Measurements from ENCODE around the gene RBM38.

Gene RBM38

GRCh38 chr20:57409316-57409671, 18.1 kb downstream of the RBM38 start:
- DNase-seq (ENCODE audit: low spot score): no peak
- no peak for TF ChIP-seq CTCF (IDR thresholded peaks at IDR 0.05; ENCODE audit: extremely low read depth, missing control alignments)

DNA sequence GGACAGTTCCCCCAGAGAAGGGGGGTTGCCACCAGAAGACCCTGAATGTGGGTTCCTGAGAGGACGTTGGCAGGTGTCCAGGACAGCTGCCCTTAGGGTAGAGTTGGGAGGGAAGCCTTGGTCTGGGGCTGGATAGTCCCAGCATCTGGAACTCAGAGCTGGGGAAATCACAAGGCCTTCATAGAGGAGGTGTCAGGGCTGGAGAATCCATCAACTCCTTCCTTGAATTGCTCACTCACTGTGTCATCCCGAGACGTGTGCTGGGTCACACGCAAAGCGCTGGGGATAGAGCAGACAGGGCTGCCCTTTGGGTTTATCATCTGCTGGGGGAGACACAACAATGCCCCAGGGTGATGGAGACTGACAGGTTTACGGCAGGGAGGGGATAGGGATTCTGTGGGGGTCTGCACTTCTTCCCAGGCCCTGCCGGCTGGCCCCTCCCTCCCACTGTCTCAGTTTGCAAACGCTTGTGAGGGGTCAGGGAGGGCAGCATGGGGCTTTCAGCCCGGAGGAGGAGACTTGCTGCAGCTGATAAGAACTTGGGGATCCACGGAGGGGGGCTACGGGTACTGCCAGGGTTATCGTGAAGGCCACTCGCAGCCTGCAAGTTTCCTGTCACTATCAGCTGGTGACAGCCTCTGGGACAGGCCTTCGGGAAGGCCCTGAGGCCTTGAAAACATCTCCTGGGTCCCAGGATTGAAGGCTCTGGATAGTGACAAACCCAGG, 18.6 kb downstream of the RBM38 start:
- TF ChIP-seq CTCF (IDR thresholded peaks at IDR 0.05; ENCODE audit: extremely low read depth, missing control alignments): no peak
- no peak for DNase-seq (ENCODE audit: low spot score)

DNA sequence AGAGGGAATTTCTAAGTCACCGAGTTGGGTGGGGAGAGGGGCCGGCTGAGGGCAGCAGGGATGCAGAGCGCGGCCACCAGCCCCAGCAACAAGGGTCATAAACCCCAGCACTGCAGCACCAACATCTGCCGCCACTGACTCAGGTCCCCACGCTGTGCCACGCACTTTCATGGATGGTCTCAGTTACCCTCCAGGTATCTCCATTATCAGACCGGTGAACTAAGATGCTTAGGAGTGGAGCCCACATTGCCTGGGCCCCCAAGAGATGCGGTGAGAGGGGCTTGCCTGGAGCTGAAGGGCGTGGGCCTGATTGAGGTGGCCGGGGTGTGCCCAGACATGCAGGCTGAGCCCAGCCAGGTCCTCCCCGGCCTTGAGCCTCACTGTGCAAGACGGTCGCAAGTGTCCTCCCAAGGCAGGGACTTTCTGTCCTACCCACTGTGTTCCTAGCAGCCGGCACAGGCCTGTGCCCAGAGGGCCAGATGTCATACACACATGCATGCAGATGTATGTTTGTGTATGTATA, 19.3 kb downstream of the RBM38 start:
- no peak for TF ChIP-seq CTCF (IDR thresholded peaks at IDR 0.05; ENCODE audit: extremely low read depth, missing control alignments)
- no peak for DNase-seq (ENCODE audit: low spot score)

DNA sequence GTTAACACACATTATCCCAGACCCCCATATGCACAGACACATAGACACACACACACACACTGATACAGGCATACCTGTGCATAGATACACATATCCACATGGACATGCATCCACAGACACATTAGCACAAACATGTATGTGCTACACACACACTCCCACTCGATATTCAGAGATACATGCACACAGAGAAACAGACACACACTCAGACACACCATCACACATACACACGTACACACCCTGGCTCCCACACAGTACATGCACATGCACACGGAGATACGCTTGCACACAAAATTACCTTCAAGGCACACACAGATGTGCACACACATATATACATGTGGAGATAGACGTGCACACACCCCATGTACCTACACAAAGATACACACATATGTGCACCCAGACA, 19.7 kb downstream of the RBM38 start:
- no peak for TF ChIP-seq CTCF (IDR thresholded peaks at IDR 0.05; ENCODE audit: extremely low read depth, missing control alignments)
- no peak for DNase-seq (ENCODE audit: low spot score)

GRCh38 chr20:57411406-57412283, 20.4 kb downstream of the RBM38 start:
- no peak for TF ChIP-seq CTCF (IDR thresholded peaks at IDR 0.05; ENCODE audit: extremely low read depth, missing control alignments)

DNA sequence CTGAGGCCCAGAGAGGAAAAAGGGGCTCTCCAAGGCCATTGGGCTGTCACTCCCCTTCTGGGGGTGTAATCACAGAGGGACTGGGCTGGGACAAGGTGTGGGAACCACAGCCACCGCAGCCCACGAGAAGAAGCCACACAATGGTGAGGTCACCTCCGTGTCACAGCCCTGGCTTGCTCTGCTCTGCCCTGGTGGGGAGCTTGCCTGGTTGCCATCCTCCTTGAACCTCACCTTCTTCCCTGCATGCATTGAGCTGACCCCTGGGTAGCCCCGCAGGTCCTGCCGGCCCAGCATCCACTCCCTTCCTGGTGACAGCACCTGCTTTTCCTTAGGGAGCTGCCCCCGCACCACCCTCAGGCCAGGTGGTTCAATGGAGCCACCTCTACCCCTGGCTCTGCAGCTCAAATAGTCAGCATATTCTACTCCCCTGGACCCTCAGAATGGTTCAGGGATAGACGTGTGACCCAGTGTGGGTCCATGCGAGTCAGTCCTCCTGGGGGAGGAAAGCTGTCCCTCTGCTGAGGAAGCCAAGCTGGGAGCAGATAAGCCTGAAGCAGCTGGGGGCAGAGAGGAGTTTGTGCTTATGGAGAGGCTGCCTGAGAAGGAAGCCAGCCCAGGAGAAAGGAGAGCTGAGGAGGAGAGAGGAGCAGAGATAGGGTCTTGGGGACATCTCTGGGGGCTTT, 21.3 kb downstream of the RBM38 start:
- TF ChIP-seq CTCF (IDR thresholded peaks at IDR 0.05; ENCODE audit: extremely low read depth, missing control alignments): no peak
- DNase-seq (ENCODE audit: low spot score): no peak

More at GRCh38 chr20:57411406-57412283, 20.4 kb downstream of the RBM38 start:
- no peak for DNase-seq (ENCODE audit: low spot score)

Data from GM20000 (cell line).